Testis (tissue), 2 donors: ENCODE measurements around the gene ATXN7L3.

Experiments
- POLR2A ChIP-seq: fragments of 450-650 bp; IDR thresholded peaks from one replicate; pipeline ENCODE4 v1.6.1; 2017; ENCODE audit warnings: antibody characterized with exemption, mild to moderate bottlenecking, moderate library complexity
- TF ChIP-seq, protein P1 (sequence below), 3 experiments: fragments of 450-650 bp in 2 of 3; fragments of 200-600 bp in 1 of 3; sonication (generic) in 1 of 3; IDR thresholded peaks; one replicate each; pipeline ENCODE4 v1.5.1; 2016 to 2019; ENCODE audit warnings: antibody characterized with exemption in 3 of 3, mild to moderate bottlenecking in 2 of 3, moderate library complexity in 1 of 3

GRCh38 chr17:44159519-44160210 lies 40.0 kb downstream of the ATXN7L3 start:
- TF ChIP-seq, protein P1, sequence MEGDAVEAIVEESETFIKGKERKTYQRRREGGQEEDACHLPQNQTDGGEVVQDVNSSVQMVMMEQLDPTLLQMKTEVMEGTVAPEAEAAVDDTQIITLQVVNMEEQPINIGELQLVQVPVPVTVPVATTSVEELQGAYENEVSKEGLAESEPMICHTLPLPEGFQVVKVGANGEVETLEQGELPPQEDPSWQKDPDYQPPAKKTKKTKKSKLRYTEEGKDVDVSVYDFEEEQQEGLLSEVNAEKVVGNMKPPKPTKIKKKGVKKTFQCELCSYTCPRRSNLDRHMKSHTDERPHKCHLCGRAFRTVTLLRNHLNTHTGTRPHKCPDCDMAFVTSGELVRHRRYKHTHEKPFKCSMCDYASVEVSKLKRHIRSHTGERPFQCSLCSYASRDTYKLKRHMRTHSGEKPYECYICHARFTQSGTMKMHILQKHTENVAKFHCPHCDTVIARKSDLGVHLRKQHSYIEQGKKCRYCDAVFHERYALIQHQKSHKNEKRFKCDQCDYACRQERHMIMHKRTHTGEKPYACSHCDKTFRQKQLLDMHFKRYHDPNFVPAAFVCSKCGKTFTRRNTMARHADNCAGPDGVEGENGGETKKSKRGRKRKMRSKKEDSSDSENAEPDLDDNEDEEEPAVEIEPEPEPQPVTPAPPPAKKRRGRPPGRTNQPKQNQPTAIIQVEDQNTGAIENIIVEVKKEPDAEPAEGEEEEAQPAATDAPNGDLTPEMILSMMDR (IDR thresholded peaks at IDR 0.05): no peak
- no peak for TF ChIP-seq POLR2A
